Fibroblast of skin of left biceps (primary cell): Measurements from ENCODE around the gene CRY2.

Experiments
- DNase-seq, 2 experiments: peaks; one replicate each; pipeline ENCODE4 v3.0.0-alpha.2; 2013; ENCODE audit warnings: low read depth in 2 of 2

The CRY2 gene

DNA sequence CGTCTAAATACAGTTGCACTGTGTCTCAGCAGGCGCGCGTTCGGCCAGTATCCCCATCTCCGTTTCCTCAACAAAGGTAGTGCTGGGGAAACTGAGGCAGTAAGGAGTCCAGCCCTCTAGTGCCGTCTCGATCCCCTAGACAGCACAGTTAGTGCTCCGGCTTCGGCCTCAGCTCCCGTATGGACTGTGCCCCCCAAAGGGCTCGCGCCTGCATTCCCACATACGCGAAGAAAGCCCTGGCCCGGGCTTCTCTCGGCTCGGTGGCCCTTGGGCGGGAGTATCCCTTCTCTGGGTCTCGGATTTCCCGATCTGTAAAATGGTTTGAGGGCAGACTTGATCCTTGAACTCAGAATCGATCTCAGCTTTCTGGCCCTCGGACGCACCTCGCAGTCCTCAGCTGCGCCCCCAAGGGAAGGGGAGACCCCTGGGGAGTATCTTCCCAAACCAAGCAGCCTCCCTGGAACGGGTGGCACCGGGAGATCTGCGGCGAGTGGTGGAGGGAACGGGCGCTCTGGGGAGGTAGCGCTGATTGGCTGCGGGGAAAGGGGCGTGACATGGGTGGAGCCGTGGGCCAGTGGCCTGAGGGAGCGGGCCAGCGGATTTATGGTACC, 71.2 kb downstream of the CRY2 start:
- no peak for DNase-seq

DNA sequence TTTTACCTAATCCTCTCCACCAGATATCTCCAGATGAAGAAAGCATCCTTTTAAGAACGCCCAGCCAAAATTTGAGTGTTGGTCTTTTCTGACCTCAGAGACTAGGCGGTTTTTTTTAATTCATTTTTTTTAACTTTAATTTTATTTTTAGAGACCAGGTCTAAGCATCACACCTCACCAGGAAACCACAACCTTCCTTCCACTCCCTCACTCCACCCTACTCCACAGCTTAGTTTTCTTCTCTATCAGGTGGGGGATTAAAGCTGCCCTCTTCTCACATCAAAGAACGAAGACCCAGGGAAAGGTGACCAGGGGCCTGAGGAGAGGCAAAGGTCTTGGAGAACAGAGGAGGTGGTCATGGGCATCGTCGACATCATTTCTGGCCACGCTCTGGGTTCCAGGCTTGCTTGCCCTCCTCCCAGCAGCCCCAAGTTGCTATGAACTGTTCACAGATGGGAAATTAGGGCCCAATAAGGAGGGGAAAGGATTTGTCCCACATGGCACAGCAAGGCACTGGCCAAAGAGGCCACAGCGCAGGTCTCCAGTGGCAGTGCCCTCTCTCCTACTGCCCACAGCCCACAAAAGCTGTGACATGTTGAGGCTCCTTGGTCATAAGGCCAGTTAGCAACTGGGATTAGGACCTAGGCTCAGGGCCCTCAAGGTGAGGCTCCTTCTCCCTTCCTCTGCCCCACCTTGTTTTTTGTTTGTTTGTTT, 71.8 kb downstream of the CRY2 start:
- no peak for DNase-seq

DNA sequence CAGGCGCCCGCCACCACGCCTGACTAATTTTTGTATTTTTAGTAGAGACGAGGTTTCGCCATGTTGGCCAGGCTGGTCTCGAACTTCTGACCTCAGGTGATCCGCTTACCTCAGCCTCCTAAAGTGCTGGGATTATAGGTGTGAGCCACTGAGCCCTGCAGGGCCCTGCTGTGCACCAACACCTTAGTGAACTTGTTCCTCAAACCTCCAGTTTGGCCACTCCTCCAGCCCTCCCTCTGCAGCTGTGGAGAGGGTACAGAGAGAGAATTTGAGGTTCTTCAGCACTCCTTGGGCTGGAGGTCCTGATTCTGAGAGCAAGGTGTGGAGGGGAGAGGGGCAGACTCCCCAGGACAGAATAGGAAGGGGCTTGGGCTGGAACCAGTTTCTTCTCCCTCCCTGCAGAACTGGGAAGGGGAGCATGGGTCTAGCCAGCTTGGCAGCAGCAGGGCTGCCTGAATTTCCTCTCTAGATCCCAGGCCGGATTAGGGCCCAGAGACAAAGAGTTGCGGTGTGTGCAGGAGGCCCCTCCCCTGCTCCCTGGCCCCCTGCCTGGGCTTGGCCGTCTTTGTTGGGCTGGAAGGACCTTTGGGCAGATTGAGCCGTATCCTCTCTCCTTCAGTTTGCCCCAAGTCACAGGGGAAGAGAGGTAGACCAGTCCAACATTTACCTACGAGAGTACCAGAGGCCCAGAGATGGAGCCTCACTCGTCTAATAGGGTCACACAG, 72.7 kb downstream of the CRY2 start:
- no peak for DNase-seq

DNA sequence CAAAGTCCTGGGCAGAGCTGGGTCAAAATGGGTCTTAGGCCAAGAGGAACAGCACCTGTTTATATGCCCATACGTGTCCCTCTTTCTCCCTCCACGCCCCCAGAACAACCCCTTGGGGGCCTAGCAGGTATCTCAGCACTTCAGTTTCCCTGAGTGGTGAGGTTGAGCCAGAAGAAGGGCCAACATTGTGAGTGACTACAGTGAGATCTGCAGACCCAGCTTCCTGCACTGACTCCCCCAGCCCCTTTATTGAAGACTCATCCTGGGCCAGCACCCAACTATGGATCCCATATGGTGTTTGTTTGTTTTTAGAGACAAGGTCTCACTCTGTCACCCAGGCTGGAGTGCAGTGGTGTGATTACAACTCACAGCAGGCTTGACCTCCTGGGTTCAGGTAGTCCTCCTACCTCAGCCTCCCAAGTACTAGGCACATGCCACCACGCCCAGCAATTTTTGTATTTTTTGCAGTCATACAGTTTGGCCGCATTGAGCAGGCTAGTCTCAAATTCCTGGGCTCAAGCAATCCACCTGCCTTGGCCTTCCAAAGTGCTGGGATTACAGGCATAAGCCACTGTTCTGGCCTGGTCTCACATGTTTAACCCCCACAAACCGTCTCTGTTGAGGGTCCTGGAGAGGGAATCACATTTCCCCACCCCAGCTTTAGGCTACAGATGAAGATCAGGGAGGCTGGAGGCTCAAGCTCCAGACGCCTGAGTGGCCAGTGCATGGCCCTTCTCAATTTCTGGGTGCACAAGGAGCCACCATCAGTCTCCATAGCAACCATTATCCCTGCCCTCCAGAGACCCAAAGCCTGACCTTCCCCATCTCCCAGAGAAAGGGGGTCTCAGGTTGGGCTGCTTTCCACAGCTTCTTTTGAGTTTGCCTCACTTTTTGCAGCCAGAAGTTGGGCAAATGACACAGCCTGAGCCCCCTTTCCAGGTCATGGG, 73.5 kb downstream of the CRY2 start:
- no peak for DNase-seq

DNA sequence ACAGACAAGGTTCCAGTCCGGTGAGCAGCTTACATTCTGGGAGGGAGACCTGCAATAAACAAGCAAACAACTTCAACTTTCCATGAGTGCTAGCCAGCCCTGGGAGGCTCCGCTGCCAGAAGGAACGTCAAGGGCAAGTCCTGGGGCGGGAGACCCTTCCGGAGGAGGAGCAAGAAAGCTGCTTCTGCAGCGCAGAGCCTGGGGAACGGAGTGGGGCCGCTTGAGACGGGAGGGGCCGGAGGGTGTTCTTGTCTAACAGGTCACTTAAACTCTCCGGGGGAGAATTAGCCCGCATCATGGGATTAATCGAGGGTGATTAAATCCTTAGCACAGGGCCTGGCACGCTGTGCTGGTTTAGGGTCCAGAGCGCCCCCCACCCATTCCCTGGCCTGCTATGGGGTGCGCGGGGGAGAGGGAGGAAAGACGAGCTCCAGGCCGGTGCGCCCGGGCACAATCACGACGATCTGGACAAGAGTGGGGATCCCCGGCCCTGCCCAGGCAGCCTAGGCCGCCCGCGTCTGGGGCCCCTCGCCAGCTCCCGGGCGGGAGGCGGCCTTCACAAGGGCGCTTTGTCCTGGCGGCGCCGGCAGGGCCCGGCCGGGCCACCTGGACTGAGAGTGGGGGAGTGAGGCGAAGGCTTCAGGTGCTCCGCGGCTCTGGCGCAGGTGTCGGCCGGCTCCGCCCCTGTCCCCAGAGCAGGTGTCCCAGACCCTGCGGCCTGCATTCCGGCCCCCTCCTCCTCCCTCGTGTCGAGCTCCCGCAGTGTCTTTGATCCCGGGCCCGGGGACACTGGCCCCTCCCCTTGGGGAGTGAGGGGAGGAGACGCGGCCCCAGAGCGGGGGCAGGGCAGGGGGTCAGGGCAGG, 74.5 kb downstream of the CRY2 start:
- no peak for DNase-seq

DNA sequence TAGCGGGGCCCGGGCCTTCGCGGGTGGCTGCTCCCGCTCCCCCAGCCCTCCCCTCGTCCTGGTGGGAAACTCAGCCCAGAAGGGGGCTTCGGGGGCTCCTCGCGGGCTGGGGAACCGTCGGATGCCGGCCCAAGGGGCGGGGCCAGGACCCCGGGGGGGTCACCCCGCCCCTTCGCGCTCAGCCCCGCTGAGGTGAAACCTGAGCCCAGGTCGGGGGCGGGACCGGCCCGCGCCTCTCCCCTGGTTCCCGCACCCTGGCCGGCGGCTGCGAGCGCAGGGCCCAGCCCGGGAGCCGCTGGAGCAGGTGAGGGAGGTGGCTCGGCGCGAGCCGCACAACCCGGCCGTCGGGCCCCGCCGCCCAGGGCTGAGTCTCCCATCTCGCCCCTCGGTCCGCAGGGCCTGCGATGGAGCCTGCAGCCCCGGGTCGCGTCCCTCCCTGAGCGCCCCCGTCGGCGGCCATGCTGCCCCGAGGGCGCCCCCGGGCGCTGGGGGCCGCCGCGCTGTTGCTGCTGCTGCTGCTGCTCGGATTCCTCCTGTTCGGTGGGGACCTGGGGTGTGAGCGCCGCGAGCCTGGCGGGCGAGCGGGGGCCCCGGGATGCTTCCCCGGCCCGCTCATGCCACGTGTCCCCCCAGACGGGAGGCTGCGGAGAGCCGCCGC, 75.3 kb downstream of the CRY2 start, which contains the start of gene LARGE2:
Gene LARGE2, plus strand, starts transcription at position 232 of the 658 bp plus-strand sequence. Its CDS starts 227 bp downstream, at position 459.
- no peak for DNase-seq

DNA sequence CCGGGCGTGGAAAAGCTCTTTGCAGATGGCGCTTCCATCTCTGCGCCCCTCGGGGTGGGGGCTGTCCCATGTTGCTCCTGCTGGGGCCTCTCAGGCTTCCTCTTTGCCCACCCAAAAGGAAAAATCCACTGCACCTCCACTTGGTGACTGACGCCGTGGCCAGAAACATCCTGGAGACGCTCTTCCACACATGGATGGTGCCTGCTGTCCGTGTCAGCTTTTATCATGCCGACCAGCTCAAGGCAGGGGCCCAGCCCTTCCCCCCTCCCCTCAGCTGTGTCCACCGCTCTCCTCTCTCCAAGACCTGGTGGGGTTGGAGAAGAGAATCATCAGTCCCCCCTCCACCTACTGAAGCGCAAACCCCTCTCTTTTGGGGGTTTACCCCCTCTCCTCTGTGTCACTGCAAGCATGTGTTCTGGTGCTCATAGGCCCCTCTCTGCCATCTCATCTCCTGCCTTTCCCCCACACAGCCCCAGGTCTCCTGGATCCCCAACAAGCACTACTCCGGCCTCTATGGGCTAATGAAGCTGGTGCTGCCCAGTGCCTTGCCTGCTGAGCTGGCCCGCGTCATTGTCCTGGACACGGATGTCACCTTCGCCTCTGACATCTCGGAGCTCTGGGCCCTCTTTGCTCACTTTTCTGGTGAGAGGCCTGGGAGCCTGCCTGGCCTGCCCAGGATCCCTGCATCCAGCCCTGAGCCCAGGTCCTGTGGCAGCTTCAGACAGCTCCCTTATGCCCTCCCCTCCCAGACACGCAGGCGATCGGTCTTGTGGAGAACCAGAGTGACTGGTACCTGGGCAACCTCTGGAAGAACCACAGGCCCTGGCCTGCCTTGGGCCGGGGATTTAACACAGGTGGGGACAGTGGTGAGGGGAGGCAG, 77.0 kb downstream of the CRY2 start:
- DNase-seq, result no peak

DNA sequence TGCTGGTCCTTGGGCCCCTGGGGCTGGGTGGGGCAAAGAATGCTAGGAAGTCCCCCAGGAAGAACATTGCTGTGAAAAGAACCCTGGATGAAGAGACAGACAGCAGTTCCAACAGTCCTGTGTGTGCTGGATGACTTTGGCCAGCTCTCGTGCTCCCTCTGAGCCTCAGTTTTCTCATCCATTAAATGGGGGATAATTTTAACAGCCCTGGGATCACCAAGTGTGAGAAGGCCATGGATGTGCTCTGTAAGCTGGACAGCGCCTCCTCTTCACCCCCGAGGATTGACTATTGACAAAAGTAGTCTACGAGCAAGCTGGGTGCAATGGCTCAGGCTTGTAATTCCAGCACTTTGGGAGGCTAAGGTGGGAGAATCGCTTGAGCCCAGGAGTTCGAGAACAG, 77.7 kb downstream of the CRY2 start:
- no peak for DNase-seq

DNA sequence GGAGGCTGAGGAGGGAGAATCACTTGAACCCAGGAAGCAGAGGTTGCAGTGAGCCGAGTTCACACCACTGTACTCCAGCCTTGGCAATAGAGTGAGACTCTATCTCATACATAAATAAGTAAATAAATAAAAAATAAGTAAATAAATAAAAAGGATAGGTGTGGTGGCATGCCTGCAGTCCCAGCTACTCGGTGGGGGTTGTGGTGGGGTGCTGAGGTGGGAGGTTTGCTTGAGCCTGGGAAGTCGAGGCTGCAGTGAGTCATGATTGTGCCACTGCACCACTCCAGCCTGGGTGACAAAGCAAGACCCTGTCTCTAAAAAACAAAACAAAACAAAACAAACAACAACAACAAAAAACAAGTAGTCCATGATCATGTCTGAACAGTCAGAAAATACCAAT, 78.3 kb downstream of the CRY2 start:
- no peak for DNase-seq

DNA sequence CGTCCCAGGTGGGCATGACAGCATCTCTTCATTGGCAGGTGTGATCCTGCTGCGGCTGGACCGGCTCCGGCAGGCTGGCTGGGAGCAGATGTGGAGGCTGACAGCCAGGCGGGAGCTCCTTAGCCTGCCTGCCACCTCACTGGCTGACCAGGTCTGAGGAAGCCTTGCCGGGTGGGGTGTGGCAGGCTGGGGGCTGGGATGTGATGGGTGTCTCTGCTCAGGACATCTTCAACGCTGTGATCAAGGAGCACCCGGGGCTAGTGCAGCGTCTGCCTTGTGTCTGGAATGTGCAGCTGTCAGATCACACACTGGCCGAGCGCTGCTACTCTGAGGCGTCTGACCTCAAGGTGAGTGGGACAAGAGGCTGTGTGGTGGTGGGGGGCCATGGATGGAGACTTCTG, 78.7 kb downstream of the CRY2 start:
- DNase-seq, result no peak

DNA sequence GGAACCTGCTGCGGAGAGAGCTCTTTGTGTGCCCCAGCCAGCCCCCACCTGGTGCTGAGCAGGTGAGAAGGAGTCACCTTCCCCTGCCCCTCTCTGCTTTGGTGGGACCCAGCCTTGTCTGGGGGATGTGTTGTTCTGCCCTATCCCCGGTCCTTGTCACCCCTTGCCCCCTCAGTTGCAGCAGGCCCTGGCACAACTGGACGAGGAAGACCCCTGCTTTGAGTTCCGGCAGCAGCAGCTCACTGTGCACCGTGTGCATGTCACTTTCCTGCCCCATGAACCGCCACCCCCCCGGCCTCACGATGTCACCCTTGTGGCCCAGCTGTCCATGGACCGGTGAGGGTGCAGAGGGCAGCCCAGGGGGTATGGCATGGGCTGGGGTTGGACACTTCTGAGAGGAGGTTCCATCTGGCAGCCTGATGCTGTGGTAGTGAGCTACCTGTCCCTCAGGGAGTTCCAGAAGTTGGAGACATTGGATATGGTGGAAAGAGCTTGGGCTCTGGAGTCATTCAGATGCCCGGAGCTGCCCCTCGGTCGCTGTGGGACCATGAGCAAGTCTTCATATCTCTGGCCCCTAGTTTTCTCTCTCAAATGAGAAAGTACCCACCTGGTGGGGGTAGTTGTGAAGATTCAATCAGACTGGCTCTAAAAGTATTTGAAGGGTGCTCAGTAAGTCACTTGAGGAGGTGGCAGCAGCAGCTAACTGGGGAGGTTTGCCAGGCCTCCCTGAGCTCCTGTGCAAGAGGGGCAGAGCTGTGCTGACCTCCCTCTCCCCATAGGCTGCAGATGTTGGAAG, 79.5 kb downstream of the CRY2 start:
- DNase-seq, result no peak

DNA sequence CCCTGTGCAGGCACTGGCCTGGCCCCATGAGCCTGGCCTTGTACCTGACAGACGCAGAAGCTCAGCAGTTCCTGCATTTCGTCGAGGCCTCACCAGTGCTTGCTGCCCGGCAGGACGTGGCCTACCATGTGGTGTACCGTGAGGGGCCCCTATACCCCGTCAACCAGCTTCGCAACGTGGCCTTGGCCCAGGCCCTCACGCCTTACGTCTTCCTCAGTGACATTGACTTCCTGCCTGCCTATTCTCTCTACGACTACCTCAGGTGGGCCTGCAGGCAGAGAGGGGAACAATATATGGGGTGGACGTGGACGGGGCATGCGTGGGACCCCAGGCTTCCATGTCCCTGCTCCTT, 80.0 kb downstream of the CRY2 start:
- DNase-seq, result no peak

DNA sequence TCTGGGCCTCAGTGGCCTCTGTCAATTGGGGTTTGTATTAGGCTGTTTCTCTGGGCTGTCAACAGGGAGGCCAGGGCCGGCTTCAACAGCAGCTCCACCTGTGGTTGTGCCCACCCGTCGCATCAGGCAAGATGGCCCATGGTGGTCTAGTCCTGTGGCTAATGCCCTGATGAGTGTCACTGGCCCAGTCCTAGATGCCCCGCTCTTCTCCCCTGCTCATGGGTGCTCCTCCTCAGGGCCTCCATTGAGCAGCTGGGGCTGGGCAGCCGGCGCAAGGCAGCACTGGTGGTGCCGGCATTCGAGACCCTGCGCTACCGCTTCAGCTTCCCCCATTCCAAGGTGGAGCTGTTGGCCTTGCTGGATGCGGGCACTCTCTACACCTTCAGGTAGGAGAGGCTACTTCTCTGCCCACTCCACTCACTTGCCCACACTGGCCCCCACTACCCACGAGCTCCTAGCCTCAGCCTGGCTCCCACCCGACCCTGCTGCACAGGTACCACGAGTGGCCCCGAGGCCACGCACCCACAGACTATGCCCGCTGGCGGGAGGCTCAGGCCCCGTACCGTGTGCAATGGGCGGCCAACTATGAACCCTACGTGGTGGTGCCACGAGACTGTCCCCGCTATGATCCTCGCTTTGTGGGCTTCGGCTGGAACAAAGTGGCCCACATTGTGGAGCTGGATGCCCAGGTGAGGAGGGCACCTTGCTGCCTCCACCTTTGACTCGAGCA, 80.6 kb downstream of the CRY2 start:
- DNase-seq, result no peak

DNA sequence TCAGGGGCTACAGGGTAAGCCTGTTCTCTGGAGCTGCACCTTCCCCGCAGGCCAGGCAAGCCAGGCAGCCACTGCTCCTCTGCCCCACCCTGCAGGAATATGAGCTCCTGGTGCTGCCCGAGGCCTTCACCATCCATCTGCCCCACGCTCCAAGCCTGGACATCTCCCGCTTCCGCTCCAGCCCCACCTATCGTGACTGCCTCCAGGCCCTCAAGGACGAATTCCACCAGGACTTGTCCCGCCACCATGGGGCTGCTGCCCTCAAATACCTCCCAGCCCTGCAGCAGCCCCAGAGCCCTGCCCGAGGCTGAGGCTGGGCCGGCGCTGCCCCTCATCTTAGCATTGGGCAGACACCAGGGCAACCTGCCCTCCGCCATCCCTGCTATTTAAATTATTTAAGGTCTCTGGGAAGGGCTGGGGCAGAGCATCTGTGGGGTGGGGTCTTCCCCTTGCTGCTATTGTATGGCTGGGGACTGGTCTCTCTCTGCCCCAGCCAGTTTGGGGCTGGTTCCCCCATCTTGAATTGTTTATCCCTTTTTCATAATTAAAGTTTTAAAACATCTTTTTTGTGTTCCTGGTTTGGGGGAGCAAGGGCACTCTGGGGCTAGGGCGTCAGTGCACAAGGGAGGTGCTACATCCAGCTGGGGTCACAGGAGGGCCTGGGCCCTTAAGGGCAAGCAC, 81.4 kb downstream of the CRY2 start:
- no peak for DNase-seq

DNA sequence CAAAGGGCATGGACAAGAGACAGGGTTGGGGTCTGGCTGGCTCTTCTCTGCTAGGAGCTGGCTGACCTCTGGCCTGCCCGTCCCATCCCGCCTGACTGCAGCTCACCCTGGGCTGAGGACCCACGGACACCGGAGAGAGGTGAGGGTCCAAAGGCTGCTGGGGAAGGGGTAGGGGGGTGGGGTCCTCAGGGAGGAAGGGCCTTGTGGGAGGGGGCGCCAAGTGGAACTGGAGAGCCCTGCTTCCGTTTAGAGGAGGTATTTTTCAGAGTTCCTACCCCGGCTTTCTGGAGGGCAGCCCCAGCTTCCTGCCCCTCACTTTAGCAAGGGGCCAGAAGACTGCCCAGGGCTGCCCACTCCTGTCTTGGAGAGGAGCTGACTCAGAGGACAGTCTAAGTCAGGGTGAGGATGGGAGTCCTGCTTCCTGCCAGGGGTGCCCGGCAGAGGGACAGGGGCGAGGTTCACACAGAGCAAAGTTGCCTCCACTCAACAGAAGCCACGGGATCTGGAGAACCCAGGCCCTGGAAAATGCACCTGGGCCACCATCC, 82.3 kb downstream of the CRY2 start:
- DNase-seq, result no peak

DNA sequence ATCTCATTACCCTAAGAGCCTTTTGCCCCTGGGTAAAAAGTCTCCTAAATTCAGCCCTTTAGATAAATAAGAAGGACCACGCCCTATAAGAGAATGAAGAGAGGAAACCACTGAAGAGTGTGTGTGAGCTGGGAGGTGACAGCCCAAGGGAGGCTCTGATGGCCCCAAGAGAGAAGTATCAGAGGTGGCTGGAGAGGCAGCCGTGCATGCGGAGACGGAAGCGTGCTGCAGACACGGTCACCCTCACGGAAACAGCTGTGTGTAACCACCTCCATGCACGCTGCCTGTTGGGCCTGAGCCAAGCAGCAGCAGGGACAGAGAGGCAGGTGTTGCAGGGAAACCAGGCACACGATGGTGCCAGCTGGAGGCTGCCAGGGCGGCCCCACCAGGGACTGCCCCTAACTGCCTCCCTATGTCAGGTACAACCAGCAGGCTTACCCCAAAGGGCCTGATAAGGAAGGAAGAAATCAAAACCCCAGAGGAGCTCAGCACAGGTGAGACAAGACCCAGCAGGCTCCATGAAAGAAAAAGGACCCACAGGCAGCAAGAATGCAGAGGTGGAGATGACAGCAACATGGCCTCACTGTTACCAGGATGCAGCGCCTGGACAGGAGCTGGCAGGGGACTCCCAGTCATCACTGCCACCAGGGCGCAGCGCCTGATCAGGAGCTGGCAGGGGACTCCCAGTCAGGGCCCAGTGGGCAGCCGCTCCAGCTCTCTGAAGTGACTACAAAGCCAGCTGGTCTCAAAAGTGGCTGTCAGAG, 82.9 kb downstream of the CRY2 start:
- DNase-seq, result no peak
